Measurements from ENCODE around the gene LRMDA. TPM values are rescaled to one million over a fixed set of nuclear protein-coding genes. Genes with fewer than 3 reads are reported as not detected.

Gene LRMDA
- total and polyA plus RNA-seq, 4 donors = 12.1 to 40.8 (median 21.6) TPM

- Histone ChIP-seq H3K4me3 (no peak overlapping the region), H3K36me3 (ENCODE audit: control insufficient read depth in 4 of 4, insufficient read depth in 4 of 4, low read length in 4 of 4) (no peaks in the 10 kb centered on the region), H3K4me1 (ENCODE audit: control insufficient read depth in 5 of 5, insufficient read depth in 5 of 5, low read length in 5 of 5) (peaks cover 0 to 14% (median 0%) of the 10 kb centered on the region in 5 donors), H3K9me3 (ENCODE audit: control insufficient read depth in 4 of 4, insufficient read depth in 3 of 4, low read length in 3 of 4) (no peaks in the 10 kb centered on the region), H3K27ac (ENCODE audit: low read depth in 1 of 2, low read length in 1 of 2) (no peak overlapping the region), H3K9ac (ENCODE audit: insufficient read depth in 1 of 2, low read length in 2 of 2) (no peak overlapping the region), H3K27me3 (ENCODE audit: control insufficient read depth in 3 of 3, insufficient read depth in 3 of 3, low read length in 2 of 3) (no peaks in the 10 kb centered on the region)
- no peak for ATAC-seq (ENCODE audit: insufficient read depth, low FRiP score)
- 79 to 85% methylated on average over 8 of the region's 8 CpGs for WGBS, 2 donors
- no peak for TF ChIP-seq CTCF (IDR thresholded peaks at IDR 0.05; ENCODE audit: control extremely low read depth, extremely low read depth)
- DNase-seq = peak in 1 of 3 donors; percentile 45
Measured at GRCh38 chr10:76459016-76459730, 1027.7 kb downstream of the LRMDA start.

GRCh38 chr10:76461024-76461423 is 1029.6 kb downstream of the LRMDA start:
- WGBS, 2 donors = 90 to 94% methylated on average over 3 of the region's 3 CpGs
- Histone ChIP-seq H3K9ac (ENCODE audit: insufficient read depth in 1 of 2, low read length in 2 of 2) (no peak overlapping the region), H3K27me3 (ENCODE audit: control insufficient read depth in 3 of 3, insufficient read depth in 3 of 3, low read length in 2 of 3) (no peaks in the 10 kb centered on the region), H3K9me3 (ENCODE audit: control insufficient read depth in 4 of 4, insufficient read depth in 3 of 4, low read length in 3 of 4) (no peaks in the 10 kb centered on the region), H3K4me3 (no peak overlapping the region), H3K4me1 (ENCODE audit: control insufficient read depth in 5 of 5, insufficient read depth in 5 of 5, low read length in 5 of 5) (peaks cover 0 to 14% (median 0%) of the 10 kb centered on the region in 5 donors), H3K27ac (ENCODE audit: low read depth in 1 of 2, low read length in 1 of 2) (no peak overlapping the region), H3K36me3 (ENCODE audit: control insufficient read depth in 4 of 4, insufficient read depth in 4 of 4, low read length in 4 of 4) (peaks cover 0 to 3% (median 0%) of the 10 kb centered on the region in 4 donors)
- DNase-seq (no peak), ATAC-seq (ENCODE audit: insufficient read depth, low FRiP score) (no peak)
- TF ChIP-seq CTCF (IDR thresholded peaks at IDR 0.05; ENCODE audit: control extremely low read depth, extremely low read depth) = no peak

GRCh38 chr10:76463111-76463510 is 1031.7 kb downstream of the LRMDA start:
- WGBS, 2 donors = 24 to 39% methylated on average over 1 of the region's 1 CpG
- peaks cover 0 to 3% (median 0%) of the 10 kb centered on the region in 4 donors for H3K36me3 ChIP-seq (ENCODE audit: control insufficient read depth in 4 of 4, insufficient read depth in 4 of 4, low read length in 4 of 4)
- no peak for TF ChIP-seq CTCF (IDR thresholded peaks at IDR 0.05; ENCODE audit: control extremely low read depth, extremely low read depth)
- no peaks in the 10 kb centered on the region for H3K27me3 ChIP-seq (ENCODE audit: control insufficient read depth in 3 of 3, insufficient read depth in 3 of 3, low read length in 2 of 3)
- no peak overlapping the region for H3K27ac ChIP-seq (ENCODE audit: low read depth in 1 of 2, low read length in 1 of 2)
- no peak overlapping the region for H3K9ac ChIP-seq (ENCODE audit: insufficient read depth in 1 of 2, low read length in 2 of 2)
- DNase-seq (no peak), ATAC-seq (ENCODE audit: insufficient read depth, low FRiP score) (no peak)
- H3K4me3 ChIP-seq = no peak overlapping the region
- peaks cover 0 to 13% (median 0%) of the 10 kb centered on the region in 5 donors for H3K4me1 ChIP-seq (ENCODE audit: control insufficient read depth in 5 of 5, insufficient read depth in 5 of 5, low read length in 5 of 5)
- no peaks in the 10 kb centered on the region for H3K9me3 ChIP-seq (ENCODE audit: control insufficient read depth in 4 of 4, insufficient read depth in 3 of 4, low read length in 3 of 4)

Data from lung (tissue), 12 donors.